Tibial nerve (tissue), 4 donors: ENCODE data around the gene ANAPC16. TPM values are rescaled to one million over a fixed set of nuclear protein-coding genes. Genes with fewer than 3 reads are reported as not detected.

Experiments used
- DNase-seq, 2 donors: peaks; one replicate each; pipeline ENCODE4 v3.0.0-alpha.2; 2019; ENCODE audit warnings: low spot score in 2 of 2
- H3K27ac ChIP-seq, 4 donors: fragments of 200-600 bp; sonication (generic) in 3 of 4; one replicate each; pipeline ENCODE4 v1.5.1; 2017 to 2019; ENCODE audit warnings: mild to moderate bottlenecking in 1 of 4
- H3K27me3 ChIP-seq, 2 donors: fragments of 200-600 bp; sonication (generic) in 1 of 2; one replicate each; pipeline versions ENCODE4 v1.5.1 to v1.6.0; 2017 to 2019
- H3K36me3 ChIP-seq, 3 donors: fragments of 200-600 bp; sonication (generic); one replicate each; pipeline ENCODE4 v1.5.1; 2018 to 2019
- H3K4me1 ChIP-seq, 4 donors: fragments of 200-600 bp; sonication (generic) in 3 of 4; one replicate each; pipeline ENCODE4 v1.5.1; 2017 to 2019
- H3K4me3 ChIP-seq, 4 donors: fragments of 200-600 bp; sonication (generic) in 3 of 4; one replicate each; pipeline ENCODE4 v1.5.1; 2017 to 2019; ENCODE audit warnings: mild to moderate bottlenecking in 1 of 4, moderate library complexity in 1 of 4
- H3K9me3 ChIP-seq, 4 donors: fragments of 200-600 bp; sonication (generic) in 3 of 4; one replicate each; pipeline ENCODE4 v1.5.1; 2017 to 2019
- CTCF ChIP-seq, 5 experiments: fragments of 200-600 bp in 3 of 5; fragments of 450-650 bp in 2 of 5; sonication (generic) in 3 of 5; IDR thresholded peaks; one replicate each; pipeline ENCODE4 v1.5.1; 2016 to 2019; ENCODE audit warnings: antibody characterized with exemption in 5 of 5, mild to moderate bottlenecking in 3 of 5, moderate library complexity in 2 of 5
- EP300 ChIP-seq, 2 donors: sonication (generic); formaldehyde crosslinking; IDR thresholded peaks; one replicate each; pipeline ENCODE4 v1.6.1; 2017; ENCODE audit warnings: antibody characterized with exemption in 2 of 2, mild to moderate bottlenecking in 1 of 2
- POLR2A ChIP-seq, 2 donors: fragments of 450-650 bp; IDR thresholded peaks; one replicate each; pipeline ENCODE4 v1.6.1; 2017; ENCODE audit warnings: antibody characterized with exemption in 2 of 2, mild to moderate bottlenecking in 2 of 2, moderate library complexity in 2 of 2
- WGBS, 2 donors: methylation state at CpG; one replicate each; pipeline ENCODE4 v1.1.5; 2018; 5-methylcytosine and 5-hydroxymethylcytosine counted together
- total RNA-seq, 4 donors: library from RNA; depleted of rRNA; stranded (reverse); fragments of >200 nt; gene quantifications; one replicate each; pipeline ENCODE4 v1.1.0, GENCODE V29; 2016

Gene ANAPC16
- total RNA-seq, result 10 to 100 TPM; 52.6 to 72.3 (median 61.9) TPM

GRCh38 chr10:72215611-72216549, at the start of gene ANAPC16, which contains the start of gene ASCC1:
TSS of gene ANAPC16 (plus strand) at chr10:72216012. CDS start at chr10:72223915, 7,903 bp downstream.
TSS of gene ASCC1 (minus strand) at chr10:72216276. CDS start at chr10:72213298, 2,978 bp downstream.
- peak within 1 kb of the TSS; percentile 60 to 89 (median 71) for H3K4me3 ChIP-seq
- H3K4me1 ChIP-seq, result peaks cover 0 to 68% (median 37%) of the 10 kb centered on the region in 4 donors
- peak within 1 kb of the TSS; percentile 95 to 98 (median 97) for H3K27ac ChIP-seq
- whole genome bisulfite sequencing, 2 donors, result 0% methylated on average over 45 to 62 of the region's 64 CpGs
- DNase-seq, result peak; percentile 78 to 79
- TF ChIP-seq CTCF (IDR thresholded peaks at IDR 0.05) (peak in 2 of 5 experiments; percentile 51 to 58), POLR2A (IDR thresholded peaks at IDR 0.05) (peak; percentile 88 to 98), EP300 (IDR thresholded peaks at IDR 0.05) (peak; percentile 95 to 100)
- no peaks in the 10 kb centered on the region for H3K27me3 ChIP-seq
- peaks cover 0 to 23% (median under 1%) of the 10 kb centered on the region in 3 donors for H3K36me3 ChIP-seq
- H3K9me3 ChIP-seq, result no peaks in the 10 kb centered on the region

DNA sequence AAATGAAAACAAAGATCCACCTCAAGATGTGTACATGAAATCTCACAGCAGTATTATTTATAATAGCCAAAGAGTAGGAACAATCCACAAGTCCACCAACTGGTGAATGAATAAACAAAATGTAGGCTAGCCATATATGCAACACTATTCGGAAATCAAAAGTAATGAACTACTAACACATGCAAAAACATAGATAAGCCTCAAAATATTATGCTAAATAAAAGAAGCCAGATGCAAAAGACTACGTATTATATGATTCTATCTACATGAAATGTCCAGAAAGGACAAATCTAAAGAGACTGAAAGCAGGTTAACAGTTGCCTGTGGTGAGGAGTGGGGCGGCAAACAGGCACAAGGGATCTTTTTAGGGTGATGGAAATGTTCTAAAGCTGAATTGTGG, 48.7 kb upstream of the ANAPC16 start:
- WGBS, 2 donors, result 91 to 94% methylated on average over 3 of the region's 3 CpGs
- Histone ChIP-seq H3K27me3 (no peaks in the 10 kb centered on the region), H3K27ac (no peak overlapping the region), H3K4me3 (no peak overlapping the region), H3K4me1 (no peaks in the 10 kb centered on the region), H3K9me3 (no peaks in the 10 kb centered on the region), H3K36me3 (peaks cover 0 to 24% (median 0%) of the 10 kb centered on the region in 3 donors)
- TF ChIP-seq CTCF (IDR thresholded peaks at IDR 0.05) (no peak), POLR2A (IDR thresholded peaks at IDR 0.05) (no peak), EP300 (IDR thresholded peaks at IDR 0.05) (no peak)
- no peak for DNase-seq

GRCh38 chr10:72170263-72170662, 45.5 kb upstream of the ANAPC16 start:
- H3K27me3 ChIP-seq, result no peaks in the 10 kb centered on the region
- H3K4me1 ChIP-seq, result peaks cover 0 to 23% (median 4%) of the 10 kb centered on the region in 4 donors
- DNase-seq, result no peak
- H3K9me3 ChIP-seq, result no peaks in the 10 kb centered on the region
- H3K27ac ChIP-seq, result no peak overlapping the region
- 91 to 96% methylated on average over 4 of the region's 4 CpGs for WGBS, 2 donors
- peaks cover 0 to 16% (median 0%) of the 10 kb centered on the region in 3 donors for H3K36me3 ChIP-seq
- TF ChIP-seq EP300 (IDR thresholded peaks at IDR 0.05) (no peak), POLR2A (IDR thresholded peaks at IDR 0.05) (no peak), CTCF (IDR thresholded peaks at IDR 0.05) (no peak)
- no peak overlapping the region for H3K4me3 ChIP-seq

- no peaks in the 10 kb centered on the region for H3K27me3 ChIP-seq
- 88 to 92% methylated on average over 4 of the region's 4 CpGs for WGBS, 2 donors
- DNase-seq, result no peak
- TF ChIP-seq CTCF (IDR thresholded peaks at IDR 0.05) (no peak), POLR2A (IDR thresholded peaks at IDR 0.05) (no peak), EP300 (IDR thresholded peaks at IDR 0.05) (no peak)
- H3K27ac ChIP-seq, result no peak overlapping the region
- H3K9me3 ChIP-seq, result no peaks in the 10 kb centered on the region
- peaks cover 0 to 16% (median 0%) of the 10 kb centered on the region in 3 donors for H3K36me3 ChIP-seq
- no peak overlapping the region for H3K4me3 ChIP-seq
- H3K4me1 ChIP-seq, result peaks cover 0 to 28% (median 6%) of the 10 kb centered on the region in 4 donors
Measured at GRCh38 chr10:72170733-72171132, 45.1 kb upstream of the ANAPC16 start.

GRCh38 chr10:72171175-72171630, 44.6 kb upstream of the ANAPC16 start:
- TF ChIP-seq CTCF (IDR thresholded peaks at IDR 0.05) (no peak), POLR2A (IDR thresholded peaks at IDR 0.05) (no peak), EP300 (IDR thresholded peaks at IDR 0.05) (no peak)
- H3K27me3 ChIP-seq, result no peaks in the 10 kb centered on the region
- peaks cover 0 to 29% (median 6%) of the 10 kb centered on the region in 4 donors for H3K4me1 ChIP-seq
- peaks cover 0 to 16% (median 0%) of the 10 kb centered on the region in 3 donors for H3K36me3 ChIP-seq
- no peaks in the 10 kb centered on the region for H3K9me3 ChIP-seq
- 70 to 73% methylated on average over 7 of the region's 7 CpGs for WGBS, 2 donors
- no peak overlapping the region for H3K4me3 ChIP-seq
- H3K27ac ChIP-seq, result no peak overlapping the region
- DNase-seq, result no peak
